HUES6 (cell line): ENCODE measurements around the gene ACTR10.

Experiments
- H3K27ac ChIP-seq: 2 replicates; pipeline ENCODE4 v1.7.0; 2013; ENCODE audit warnings: low read depth, mild to moderate bottlenecking, low read length, inconsistent platforms
- H3K27me3 ChIP-seq: 2 replicates; pipeline ENCODE4 v1.6.1; 2013; ENCODE audit warnings: low read length; ENCODE audit not compliant: control insufficient read depth, insufficient read depth
- H3K36me3 ChIP-seq: 2 replicates; pipeline ENCODE4 v1.6.1; 2013; ENCODE audit warnings: low read length; ENCODE audit not compliant: control insufficient read depth, insufficient read depth
- H3K4me1 ChIP-seq: 2 replicates; pipeline ENCODE4 v1.6.1; 2013; ENCODE audit warnings: low read length; ENCODE audit not compliant: control insufficient read depth, insufficient read depth
- H3K4me3 ChIP-seq: 2 replicates; pipeline ENCODE4 v1.5.1; 2013; ENCODE audit warnings: low read depth, low read length
- H3K9ac ChIP-seq: one replicate; pipeline ENCODE4 v1.6.1; 2013; ENCODE audit warnings: mild to moderate bottlenecking, low read length
- H3K9me3 ChIP-seq: 2 replicates; pipeline ENCODE4 v1.6.1; 2013; ENCODE audit warnings: low read depth, low read length; ENCODE audit not compliant: control insufficient read depth, insufficient read depth

ACTR10 gene

GRCh38 chr14:58177125-58177524, 22.8 kb upstream of the ACTR10 start:
- Histone ChIP-seq H3K4me3 (no peak overlapping the region), H3K9ac (no peak overlapping the region), H3K27me3 (no peaks in the 10 kb centered on the region), H3K4me1 (no peaks in the 10 kb centered on the region), H3K27ac (no peak overlapping the region), H3K9me3 (no peaks in the 10 kb centered on the region), H3K36me3 (no peaks in the 10 kb centered on the region)

- Histone ChIP-seq H3K4me3 (no peak overlapping the region), H3K9ac (no peak overlapping the region), H3K27ac (no peak overlapping the region), H3K27me3 (no peaks in the 10 kb centered on the region; the same call in 1 of the 2 replicates), H3K4me1 (no peaks in the 10 kb centered on the region), H3K36me3 (no peaks in the 10 kb centered on the region), H3K9me3 (no peaks in the 10 kb centered on the region)
Measured at GRCh38 chr14:58189176-58189575, 10.8 kb upstream of the ACTR10 start.

- H3K9ac ChIP-seq, result no peak overlapping the region
- H3K4me1 ChIP-seq, result no peaks in the 10 kb centered on the region
- no peaks in the 10 kb centered on the region for H3K36me3 ChIP-seq
- no peaks in the 10 kb centered on the region; the same call in 1 of the 2 replicates for H3K27me3 ChIP-seq
- no peak overlapping the region for H3K27ac ChIP-seq
- no peaks in the 10 kb centered on the region for H3K9me3 ChIP-seq
- no peak overlapping the region for H3K4me3 ChIP-seq
Measured at GRCh38 chr14:58191763-58192601, 8.0 kb upstream of the ACTR10 start.

DNA sequence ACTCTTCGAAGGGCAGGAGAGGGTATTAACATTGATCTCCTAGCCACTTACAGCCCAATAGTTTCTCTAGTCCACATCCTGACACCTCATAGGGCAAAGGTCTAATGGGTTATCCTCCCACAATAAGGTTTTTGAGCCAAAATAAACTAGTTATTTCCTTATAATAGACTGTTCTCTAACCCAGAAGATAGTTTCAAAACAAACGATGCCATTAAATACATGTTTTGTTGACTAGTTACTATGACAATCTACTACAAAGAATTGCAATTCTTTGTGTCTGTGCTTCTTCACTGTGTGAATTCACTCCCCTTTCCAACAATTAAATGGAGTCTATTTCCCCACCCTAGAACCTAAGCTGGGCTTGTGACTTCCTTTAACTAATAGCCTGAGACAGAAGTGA, 6.4 kb upstream of the ACTR10 start:
- H3K9me3 ChIP-seq, result no peaks in the 10 kb centered on the region
- no peaks in the 10 kb centered on the region for H3K36me3 ChIP-seq
- no peak overlapping the region for H3K9ac ChIP-seq
- H3K27me3 ChIP-seq, result no peaks in the 10 kb centered on the region; the same call in 1 of the 2 replicates
- H3K4me1 ChIP-seq, result no peaks in the 10 kb centered on the region
- no peak overlapping the region for H3K4me3 ChIP-seq
- no peak overlapping the region for H3K27ac ChIP-seq

DNA sequence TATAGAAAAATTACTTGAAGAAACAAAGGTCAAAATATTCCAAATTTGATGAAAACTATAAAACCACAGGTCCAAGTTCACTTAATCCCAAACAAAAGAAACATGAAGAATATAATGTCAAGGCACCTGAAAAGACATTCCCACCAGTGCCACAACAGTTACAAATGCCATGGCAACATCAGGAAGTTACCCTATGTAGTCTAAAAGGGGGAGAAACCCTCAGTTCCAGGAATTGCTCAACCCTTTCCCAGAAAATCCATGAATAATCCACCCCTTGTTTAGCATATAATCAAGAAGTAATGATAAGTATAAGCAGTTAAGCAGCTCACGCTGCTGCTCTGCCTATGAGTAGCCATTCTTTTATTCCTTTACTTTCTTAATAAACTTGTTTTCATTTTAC, 3.8 kb upstream of the ACTR10 start:
- Histone ChIP-seq H3K4me1 (no peaks in the 10 kb centered on the region), H3K9me3 (no peaks in the 10 kb centered on the region), H3K9ac (no peak overlapping the region), H3K27ac (no peak overlapping the region), H3K4me3 (no peak overlapping the region), H3K36me3 (no peaks in the 10 kb centered on the region), H3K27me3 (no peaks in the 10 kb centered on the region; the same call in 1 of the 2 replicates)

DNA sequence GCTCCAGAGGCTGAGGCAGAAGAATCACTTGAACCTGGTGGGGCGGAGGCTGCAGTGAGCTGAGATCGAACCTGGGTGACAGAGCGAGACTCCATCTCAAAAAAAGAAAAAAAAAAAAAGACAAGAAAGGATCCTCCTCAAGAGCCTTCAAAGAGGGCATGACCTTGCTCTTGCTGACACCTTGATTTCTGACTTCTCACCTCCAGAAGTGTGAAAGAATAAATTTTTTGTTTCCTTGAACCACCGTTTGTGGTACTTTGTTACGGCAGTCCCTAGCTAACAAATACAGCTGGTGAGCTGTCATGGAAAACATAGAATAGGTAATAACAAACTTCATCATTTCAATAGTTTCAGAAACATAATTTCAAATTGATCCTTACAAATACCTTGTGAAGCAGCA, 1.9 kb upstream of the ACTR10 start:
- H3K27me3 ChIP-seq, result no peaks in the 10 kb centered on the region
- no peak overlapping the region for H3K9ac ChIP-seq
- no peak overlapping the region for H3K27ac ChIP-seq
- no peaks in the 10 kb centered on the region for H3K4me1 ChIP-seq
- H3K4me3 ChIP-seq, result no peak overlapping the region
- no peaks in the 10 kb centered on the region for H3K9me3 ChIP-seq
- H3K36me3 ChIP-seq, result no peaks in the 10 kb centered on the region

DNA sequence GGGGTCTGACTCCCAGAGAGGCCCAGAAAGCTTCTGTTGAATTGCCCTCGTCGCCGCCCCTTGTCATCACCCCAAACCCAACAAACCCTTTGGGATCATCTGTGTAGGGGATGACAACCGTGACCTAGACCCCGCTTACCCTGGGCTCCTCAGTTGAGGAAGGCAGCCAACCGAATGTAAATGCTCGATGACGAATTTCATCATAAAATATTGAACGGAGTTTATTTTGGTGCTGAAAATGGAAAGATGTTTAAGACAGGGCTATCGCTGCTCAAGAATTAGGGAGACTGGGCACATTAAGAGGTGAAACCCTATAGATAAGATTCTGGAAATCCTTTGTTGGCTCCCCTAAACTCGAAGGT, 512 bp downstream of the ACTR10 start:
- H3K27me3 ChIP-seq, result no peaks in the 10 kb centered on the region
- peak overlapping the region; percentile 96 for H3K9ac ChIP-seq
- H3K4me3 ChIP-seq, result peak overlapping the region; percentile 94
- H3K4me1 ChIP-seq, result no peaks in the 10 kb centered on the region
- no peaks in the 10 kb centered on the region; the same call in 1 of the 2 replicates for H3K36me3 ChIP-seq
- H3K27ac ChIP-seq, result no peak overlapping the region; the same call in 1 of the 2 replicates
- H3K9me3 ChIP-seq, result no peaks in the 10 kb centered on the region

GRCh38 chr14:58200846-58201245, 897 bp downstream of the ACTR10 start:
- no peaks in the 10 kb centered on the region; the same call in 1 of the 2 replicates for H3K36me3 ChIP-seq
- H3K27me3 ChIP-seq, result no peaks in the 10 kb centered on the region
- H3K4me1 ChIP-seq, result no peaks in the 10 kb centered on the region
- H3K4me3 ChIP-seq, result peak overlapping the region; percentile 94
- H3K9me3 ChIP-seq, result no peaks in the 10 kb centered on the region
- no peak overlapping the region for H3K27ac ChIP-seq
- H3K9ac ChIP-seq, result peak overlapping the region; percentile 96

- Histone ChIP-seq H3K4me1 (no peaks in the 10 kb centered on the region), H3K36me3 (peaks cover 44% of the 10 kb centered on the region), H3K27me3 (no peaks in the 10 kb centered on the region), H3K27ac (no peak overlapping the region), H3K4me3 (no peak overlapping the region), H3K9ac (no peak overlapping the region), H3K9me3 (no peaks in the 10 kb centered on the region)
Measured at GRCh38 chr14:58213176-58213575, 13.2 kb downstream of the ACTR10 start.

GRCh38 chr14:58215191-58215914, 15.4 kb downstream of the ACTR10 start:
- no peaks in the 10 kb centered on the region for H3K9me3 ChIP-seq
- no peak overlapping the region for H3K9ac ChIP-seq
- H3K27ac ChIP-seq, result no peak overlapping the region
- no peak overlapping the region for H3K4me3 ChIP-seq
- H3K36me3 ChIP-seq, result peaks cover 24% of the 10 kb centered on the region
- H3K27me3 ChIP-seq, result no peaks in the 10 kb centered on the region
- H3K4me1 ChIP-seq, result no peaks in the 10 kb centered on the region

DNA sequence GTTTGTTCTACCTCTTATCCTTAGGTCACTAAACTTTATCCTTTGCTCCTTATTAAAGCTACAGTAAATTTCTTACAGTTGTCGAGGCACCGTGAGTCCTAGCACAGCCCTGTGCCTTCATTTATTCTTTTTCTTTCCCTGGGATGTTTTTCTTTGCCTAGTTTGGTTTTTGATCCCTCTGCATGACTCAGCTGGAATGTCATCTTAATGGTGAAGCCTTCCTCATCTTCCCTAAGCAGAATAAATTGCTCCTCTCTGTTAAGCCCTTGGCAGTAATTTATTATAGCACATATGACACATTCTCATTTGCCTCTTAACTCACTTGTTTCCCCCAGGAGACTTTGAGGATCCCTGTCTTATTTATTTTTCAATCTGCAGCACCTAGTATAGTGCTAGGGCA, 16.6 kb downstream of the ACTR10 start:
- Histone ChIP-seq H3K9ac (no peak overlapping the region), H3K36me3 (peaks cover 20% of the 10 kb centered on the region), H3K27ac (no peak overlapping the region)

More for the DNA sequence above, 16.6 kb downstream of the ACTR10 start:
- Histone ChIP-seq H3K27me3 (no peaks in the 10 kb centered on the region), H3K4me3 (no peak overlapping the region), H3K9me3 (no peaks in the 10 kb centered on the region), H3K4me1 (no peaks in the 10 kb centered on the region)
